Activated naive CD4-positive, alpha-beta T cell treated with anti-CD3 and anti-CD28 coated beads, Interleukin-2, amount 10 ng/mL, durations not matched to agents 7 days and 5 days (primary cell): ENCODE measurements around the gene AKR1A1.
A peak's percentile ranks its signal among the peaks of the same experiment; 100 is the strongest.

Source experiments
- CTCF ChIA-PET: fragments of 350-600 bp; sonication (Branson Sonifier 250); formaldehyde crosslinking; loops from one replicate; lab custom pipeline; 2021; ENCODE audit warnings: antibody characterized with exemption; lab: Charles Lee
- DNase-seq: peaks from one replicate; pipeline ENCODE4 v3.0.0-alpha.2; 2020
- H3K27ac Mint-ChIP-seq: one replicate; pipeline ENCODE4 v1.8.0; 2021; ENCODE audit warnings: mild to moderate bottlenecking, moderate library complexity, mixed read lengths
- H3K27me3 Mint-ChIP-seq: one replicate; pipeline ENCODE4 v1.8.0; 2021; ENCODE audit warnings: mild to moderate bottlenecking, mixed read lengths
- H3K36me3 Mint-ChIP-seq: one replicate; pipeline ENCODE4 v1.8.0; 2021; ENCODE audit warnings: mixed read lengths
- H3K4me1 Mint-ChIP-seq: one replicate; pipeline ENCODE4 v1.8.0; 2021; ENCODE audit warnings: mixed read lengths
- H3K4me3 Mint-ChIP-seq: one replicate; pipeline ENCODE4 v1.8.0; 2021; ENCODE audit warnings: mild to moderate bottlenecking, moderate library complexity, mixed read lengths
- H3K9me3 Mint-ChIP-seq: one replicate; pipeline ENCODE4 v1.8.0; 2021; ENCODE audit warnings: mixed read lengths

Gene AKR1A1

GRCh38 chr1:45567911-45568310 lies 17.3 kb downstream of the AKR1A1 start:
- peaks cover 41% of the 10 kb centered on the region for H3K36me3 Mint-ChIP-seq
- H3K4me3 Mint-ChIP-seq: no peak overlapping the region
- H3K4me1 Mint-ChIP-seq: no peaks in the 10 kb centered on the region
- H3K27ac Mint-ChIP-seq: no peak overlapping the region
- DNase-seq: no peak
- CTCF ChIA-PET: interaction anchor here (1.5 to 7.2 kb wide), 6 partner anchors 17 to 209 kb away, joined by 6 to 176 read pairs (median 33); partner anchors contain the start of genes AKR1A1, PRDX1 and TESK2
- no peaks in the 10 kb centered on the region for H3K27me3 Mint-ChIP-seq
- no peaks in the 10 kb centered on the region for H3K9me3 Mint-ChIP-seq

GRCh38 chr1:45568421-45568820 lies 17.8 kb downstream of the AKR1A1 start:
- CTCF ChIA-PET: interaction anchor here (0.9 to 7.2 kb wide), 10 partner anchors 14 to 554 kb away, joined by 3 to 176 read pairs (median 8); partner anchors contain the start of genes AKR1A1, PRDX1 and TESK2
- no peak for DNase-seq
- Mint-ChIP-seq H3K27me3 (no peaks in the 10 kb centered on the region), H3K4me1 (no peaks in the 10 kb centered on the region), H3K36me3 (peaks cover 36% of the 10 kb centered on the region), H3K27ac (no peak overlapping the region), H3K9me3 (no peaks in the 10 kb centered on the region), H3K4me3 (no peak overlapping the region)

- CTCF ChIA-PET: interaction anchor here (1.1 to 7.2 kb wide), 14 partner anchors 9 to 555 kb away, joined by 3 to 176 read pairs (median 8); partner anchors contain the start of genes AKR1A1, CCDC163, MMACHC and PRDX1
- Mint-ChIP-seq H3K4me1 (no peaks in the 10 kb centered on the region), H3K36me3 (peaks cover 28% of the 10 kb centered on the region), H3K4me3 (no peak overlapping the region), H3K27me3 (no peaks in the 10 kb centered on the region), H3K27ac (no peak overlapping the region), H3K9me3 (no peaks in the 10 kb centered on the region)
- DNase-seq: no peak
Measured at GRCh38 chr1:45569571-45569961, 18.9 kb downstream of the AKR1A1 start.

GRCh38 chr1:45569962-45570581 lies 19.4 kb downstream of the AKR1A1 start:
- H3K36me3 Mint-ChIP-seq: peaks cover 28% of the 10 kb centered on the region
- peak; percentile 80 for DNase-seq
- no peaks in the 10 kb centered on the region for H3K9me3 Mint-ChIP-seq
- no peak overlapping the region for H3K4me3 Mint-ChIP-seq
- H3K4me1 Mint-ChIP-seq: no peaks in the 10 kb centered on the region
- H3K27ac Mint-ChIP-seq: no peak overlapping the region
- CTCF ChIA-PET: interaction anchor here (0.6 to 7.2 kb wide), 17 partner anchors 9 to 289 kb away, joined by 3 to 176 read pairs (median 5); partner anchors contain the start of genes AKR1A1, CCDC163, MMACHC and PRDX1
- no peaks in the 10 kb centered on the region for H3K27me3 Mint-ChIP-seq

GRCh38 chr1:45570631-45571030 lies 20.0 kb downstream of the AKR1A1 start:
- no peaks in the 10 kb centered on the region for H3K4me1 Mint-ChIP-seq
- no peaks in the 10 kb centered on the region for H3K9me3 Mint-ChIP-seq
- H3K27ac Mint-ChIP-seq: no peak overlapping the region
- CTCF ChIA-PET: interaction anchor here (0.6 to 7.2 kb wide), 14 partner anchors 12 to 799 kb away, joined by 3 to 176 read pairs (median 6); partner anchors contain the start of genes AKR1A1, CCDC163, MMACHC and PRDX1
- peaks cover 28% of the 10 kb centered on the region for H3K36me3 Mint-ChIP-seq
- H3K27me3 Mint-ChIP-seq: no peaks in the 10 kb centered on the region
- DNase-seq: no peak
- H3K4me3 Mint-ChIP-seq: no peak overlapping the region

GRCh38 chr1:45573231-45573804 lies 22.7 kb downstream of the AKR1A1 start:
- DNase-seq: no peak
- no peak overlapping the region for H3K27ac Mint-ChIP-seq
- H3K36me3 Mint-ChIP-seq: peaks cover 15% of the 10 kb centered on the region
- no peaks in the 10 kb centered on the region for H3K9me3 Mint-ChIP-seq
- CTCF ChIA-PET: interaction anchor here (1.2 to 7.2 kb wide), 4 partner anchors 10 to 74 kb away, joined by 3 to 176 read pairs (median 4); no protein-coding TSS in a partner anchor
- no peaks in the 10 kb centered on the region for H3K27me3 Mint-ChIP-seq
- no peak overlapping the region for H3K4me3 Mint-ChIP-seq
- no peaks in the 10 kb centered on the region for H3K4me1 Mint-ChIP-seq

- H3K4me1 Mint-ChIP-seq: no peaks in the 10 kb centered on the region
- no peak for DNase-seq
- no peak overlapping the region for H3K4me3 Mint-ChIP-seq
- peaks cover 10% of the 10 kb centered on the region for H3K36me3 Mint-ChIP-seq
- no peaks in the 10 kb centered on the region for H3K9me3 Mint-ChIP-seq
- CTCF ChIA-PET: interaction anchor here (1.2 kb wide), 2 partner anchors 9 to 62 kb away, joined by 3 to 4 read pairs; no protein-coding TSS in a partner anchor
- H3K27ac Mint-ChIP-seq: no peak overlapping the region
- H3K27me3 Mint-ChIP-seq: no peaks in the 10 kb centered on the region
Measured at GRCh38 chr1:45574105-45574626, 23.5 kb downstream of the AKR1A1 start.

- Mint-ChIP-seq H3K4me1 (peaks cover 32% of the 10 kb centered on the region), H3K36me3 (peaks cover 6% of the 10 kb centered on the region), H3K9me3 (no peaks in the 10 kb centered on the region), H3K27ac (peak overlapping the region; percentile 99), H3K4me3 (peak overlapping the region; percentile 96), H3K27me3 (peaks cover 3% of the 10 kb centered on the region)
- DNase-seq: peak; percentile 97
- CTCF ChIA-PET: interaction anchor here (0.8 to 1.6 kb wide), 7 partner anchors 9 to 223 kb away, joined by 3 to 9 read pairs (median 4); partner anchors contain the start of genes GPBP1L1 and MMACHC
Measured at GRCh38 chr1:45583264-45583665, 32.6 kb downstream of the AKR1A1 start.

- H3K4me3 Mint-ChIP-seq: peak within 1 kb of the TSS; percentile 96
- CTCF ChIA-PET: interaction anchor here (0.8 to 1.6 kb wide), 5 partner anchors 10 to 102 kb away, joined by 3 to 9 read pairs (median 3); partner anchors contain the start of genes GPBP1L1 and MMACHC
- H3K27me3 Mint-ChIP-seq: peaks cover 3% of the 10 kb centered on the region
- no peaks in the 10 kb centered on the region for H3K9me3 Mint-ChIP-seq
- H3K36me3 Mint-ChIP-seq: peaks cover 6% of the 10 kb centered on the region
- peak; percentile 93 for DNase-seq
- peak within 1 kb of the TSS; percentile 99 for H3K27ac Mint-ChIP-seq
- peaks cover 34% of the 10 kb centered on the region for H3K4me1 Mint-ChIP-seq
Measured at GRCh38 chr1:45583666-45584350, 33.2 kb downstream of the AKR1A1 start, which contains the start of gene NASP. TSS of gene NASP (plus strand) at chr1:45584041. CDS start at chr1:45584147, 106 bp downstream.

- CTCF ChIA-PET: interaction anchor here (1.4 to 1.6 kb wide), 2 partner anchors 83 to 102 kb away, joined by 3 to 4 read pairs; partner anchors contain the start of gene GPBP1L1
- DNase-seq: peak; percentile 92
- peaks cover 3% of the 10 kb centered on the region for H3K27me3 Mint-ChIP-seq
- peak overlapping the region; percentile 99 for H3K27ac Mint-ChIP-seq
- H3K4me3 Mint-ChIP-seq: peak overlapping the region; percentile 96
- peaks cover 6% of the 10 kb centered on the region for H3K36me3 Mint-ChIP-seq
- no peaks in the 10 kb centered on the region for H3K9me3 Mint-ChIP-seq
- H3K4me1 Mint-ChIP-seq: peaks cover 40% of the 10 kb centered on the region
Measured at GRCh38 chr1:45584351-45585109, 33.9 kb downstream of the AKR1A1 start.

GRCh38 chr1:45585110-45585426 lies 34.4 kb downstream of the AKR1A1 start:
- H3K36me3 Mint-ChIP-seq: peaks cover 6% of the 10 kb centered on the region
- CTCF ChIA-PET: interaction anchor here (1.4 kb wide), 1 partner anchor 84 kb away, joined by 3 read pairs; no protein-coding TSS in a partner anchor
- peaks cover 3% of the 10 kb centered on the region for H3K27me3 Mint-ChIP-seq
- H3K27ac Mint-ChIP-seq: peak overlapping the region; percentile 99
- no peak for DNase-seq
- peak overlapping the region; percentile 96 for H3K4me3 Mint-ChIP-seq
- no peaks in the 10 kb centered on the region for H3K9me3 Mint-ChIP-seq
- peaks cover 40% of the 10 kb centered on the region for H3K4me1 Mint-ChIP-seq

- Mint-ChIP-seq H3K4me1 (peaks cover 40% of the 10 kb centered on the region), H3K4me3 (peak overlapping the region; percentile 96), H3K36me3 (peaks cover 7% of the 10 kb centered on the region), H3K27ac (peak overlapping the region; percentile 99), H3K9me3 (no peaks in the 10 kb centered on the region), H3K27me3 (peaks cover 3% of the 10 kb centered on the region)
- CTCF ChIA-PET: interaction anchor here (1.0 to 1.4 kb wide), 2 partner anchors 85 to 92 kb away, joined by 3 read pairs; no protein-coding TSS in a partner anchor
- peak; percentile 28 for DNase-seq
Measured at GRCh38 chr1:45585496-45586075, 35.0 kb downstream of the AKR1A1 start.
